Keratinocyte (primary cell): ENCODE measurements around the gene BFSP1.

Experiments
- CTCF ChIP-seq, 3 experiments: IDR thresholded peaks in 1 of 3; conservative IDR thresholded peaks in 1 of 3; optimal IDR thresholded peaks in 1 of 3; 2 replicates in 2 of 3; 3 replicates in 1 of 3; pipeline versions ENCODE3 to v1.5.1; 2011; ENCODE audit warnings: low read length in 3 of 3, mild to moderate bottlenecking in 3 of 3, moderate library complexity in 2 of 3, control low read depth in 1 of 3, inconsistent platforms in 1 of 3; ENCODE audit not compliant: insufficient read depth in 2 of 3; ENCODE audit errors: extremely low read depth in 1 of 3
- EZH2 ChIP-seq: IDR thresholded peaks from one replicate; pipeline ENCODE4 v1.6.1; 2012; ENCODE audit warnings: inconsistent platforms, mild to moderate bottlenecking, low read length, moderate library complexity

- TF ChIP-seq CTCF (optimal IDR thresholded peaks at IDR 0.05 in 1 of 3, IDR thresholded peaks at IDR 0.05 in 1 of 3, conservative IDR thresholded peaks at IDR 0.05 in 1 of 3; ENCODE audit: extremely low read depth in 1 of 3, insufficient read depth in 2 of 3, low read length in 3 of 3) = peak; percentile 88 to 97 (median 94)
- no peak for TF ChIP-seq EZH2
Observed at GRCh38 chr20:17536944-17537444, 5.8 kb upstream of the BFSP1 start.
